ENCODE measurements around the gene ASRGL1.

ASRGL1 gene

DNA sequence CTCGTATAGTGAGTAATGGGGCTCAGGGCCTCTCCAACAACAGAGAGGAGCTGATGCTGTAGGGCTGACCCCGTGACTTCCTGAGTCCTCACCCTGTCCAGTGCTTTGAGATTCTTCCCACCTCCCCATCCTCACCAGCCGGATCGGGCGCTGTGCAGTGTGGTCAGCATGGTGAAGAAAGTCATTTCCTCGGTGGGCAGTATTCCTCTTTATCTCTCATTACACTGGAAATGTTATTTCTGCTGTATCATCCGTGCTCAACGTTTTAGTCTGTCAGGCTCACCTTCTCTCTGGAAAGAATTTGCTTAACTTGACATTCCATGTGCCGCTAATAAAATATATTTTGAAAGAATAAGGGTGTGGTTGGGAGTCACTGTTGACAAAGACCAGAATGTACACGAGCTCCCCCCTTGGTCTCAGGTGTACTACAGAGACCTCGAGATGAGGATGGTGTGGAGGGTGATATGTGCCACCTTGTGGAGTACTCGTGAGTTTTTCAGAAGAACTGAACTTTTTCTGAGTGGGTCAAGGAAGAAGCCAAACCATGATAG lies 55.9 kb downstream of the ASRGL1 start:
- DNase-seq (ENCODE audit: low read depth): no peak

DNA sequence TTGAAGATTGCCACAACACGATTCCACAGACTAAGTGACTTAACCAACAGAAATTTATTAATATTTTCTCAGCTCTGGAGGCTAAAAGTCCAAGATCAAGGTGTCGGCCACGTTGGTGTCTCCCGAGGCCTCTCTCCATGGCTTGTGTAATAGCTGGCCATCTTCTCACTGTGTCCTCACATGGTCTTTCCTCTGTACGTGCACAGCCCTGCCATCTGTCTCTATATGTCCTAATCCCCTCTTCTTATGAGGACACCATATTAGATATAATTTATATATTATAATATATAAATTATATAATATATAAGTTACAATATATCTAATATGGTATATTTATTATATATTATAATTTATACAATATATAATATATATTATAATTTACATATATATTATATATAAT lies 56.5 kb downstream of the ASRGL1 start:
- DNase-seq (ENCODE audit: low read depth): no peak

DNA sequence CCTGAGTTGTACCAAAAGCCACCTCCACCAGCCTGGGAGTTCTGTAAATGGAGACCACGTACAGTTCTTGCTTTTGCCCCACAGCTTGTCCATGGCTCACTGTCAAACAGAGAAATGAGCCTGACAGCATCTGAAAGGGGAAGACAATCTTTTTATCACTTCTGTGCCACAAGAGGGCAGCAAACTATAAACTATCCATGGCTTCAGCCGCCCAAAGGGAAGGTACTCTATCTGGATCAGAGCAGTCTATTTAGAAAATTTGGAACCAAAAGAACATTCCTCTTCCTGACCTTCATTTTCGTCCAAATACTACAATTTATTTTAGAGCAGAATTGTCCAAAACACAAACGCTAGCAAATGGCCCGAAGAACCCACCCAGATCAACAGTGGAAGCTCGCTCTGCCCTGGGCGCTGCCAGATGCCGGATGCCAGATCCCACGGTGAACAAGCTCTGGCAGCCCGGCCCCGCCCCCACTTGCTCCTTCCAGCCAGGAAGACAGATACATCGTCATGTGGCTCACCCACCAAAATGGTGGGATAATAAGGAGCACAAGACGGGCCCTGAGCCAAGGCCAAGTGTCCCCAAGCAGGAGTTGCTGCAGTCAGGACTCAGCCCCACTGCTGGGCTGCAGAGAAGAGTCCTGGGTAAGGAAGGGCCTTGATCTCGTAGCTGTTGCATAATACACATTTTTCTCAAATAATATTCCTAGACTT lies 57.7 kb downstream of the ASRGL1 start:
- no peak for DNase-seq (ENCODE audit: low read depth)

DNA sequence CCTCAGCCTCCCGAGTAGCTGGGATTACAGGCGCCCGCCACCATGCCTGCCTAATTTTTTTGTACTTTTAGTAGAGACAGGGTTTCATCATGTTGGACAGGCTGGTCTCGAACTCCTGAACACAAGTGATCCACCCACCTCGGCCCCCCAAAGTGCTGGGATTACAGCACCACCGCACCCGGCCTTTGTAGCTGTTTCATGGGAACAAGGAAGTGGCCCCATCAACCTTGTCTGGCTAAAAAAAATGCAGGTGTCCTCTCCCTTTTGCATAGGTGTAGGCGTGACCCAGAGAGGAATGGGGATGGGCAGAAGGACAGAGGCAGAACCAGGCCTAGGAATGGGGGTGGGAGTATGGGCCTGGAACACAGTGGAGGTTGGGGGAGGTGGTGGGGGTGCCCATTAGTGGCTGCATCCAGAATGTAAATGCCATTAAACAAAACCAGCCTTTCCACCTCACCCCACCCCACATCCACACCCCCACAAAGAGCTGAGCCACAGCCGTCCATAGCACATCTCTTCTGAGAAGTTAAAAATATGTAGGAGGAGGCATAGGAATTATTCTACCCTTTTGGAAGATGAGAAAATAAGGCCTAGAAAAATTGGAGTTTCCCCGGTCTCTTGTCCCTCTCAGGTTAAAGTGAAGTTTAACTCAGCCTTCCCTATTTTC lies 58.8 kb downstream of the ASRGL1 start:
- DNase-seq (ENCODE audit: low read depth): no peak

DNA sequence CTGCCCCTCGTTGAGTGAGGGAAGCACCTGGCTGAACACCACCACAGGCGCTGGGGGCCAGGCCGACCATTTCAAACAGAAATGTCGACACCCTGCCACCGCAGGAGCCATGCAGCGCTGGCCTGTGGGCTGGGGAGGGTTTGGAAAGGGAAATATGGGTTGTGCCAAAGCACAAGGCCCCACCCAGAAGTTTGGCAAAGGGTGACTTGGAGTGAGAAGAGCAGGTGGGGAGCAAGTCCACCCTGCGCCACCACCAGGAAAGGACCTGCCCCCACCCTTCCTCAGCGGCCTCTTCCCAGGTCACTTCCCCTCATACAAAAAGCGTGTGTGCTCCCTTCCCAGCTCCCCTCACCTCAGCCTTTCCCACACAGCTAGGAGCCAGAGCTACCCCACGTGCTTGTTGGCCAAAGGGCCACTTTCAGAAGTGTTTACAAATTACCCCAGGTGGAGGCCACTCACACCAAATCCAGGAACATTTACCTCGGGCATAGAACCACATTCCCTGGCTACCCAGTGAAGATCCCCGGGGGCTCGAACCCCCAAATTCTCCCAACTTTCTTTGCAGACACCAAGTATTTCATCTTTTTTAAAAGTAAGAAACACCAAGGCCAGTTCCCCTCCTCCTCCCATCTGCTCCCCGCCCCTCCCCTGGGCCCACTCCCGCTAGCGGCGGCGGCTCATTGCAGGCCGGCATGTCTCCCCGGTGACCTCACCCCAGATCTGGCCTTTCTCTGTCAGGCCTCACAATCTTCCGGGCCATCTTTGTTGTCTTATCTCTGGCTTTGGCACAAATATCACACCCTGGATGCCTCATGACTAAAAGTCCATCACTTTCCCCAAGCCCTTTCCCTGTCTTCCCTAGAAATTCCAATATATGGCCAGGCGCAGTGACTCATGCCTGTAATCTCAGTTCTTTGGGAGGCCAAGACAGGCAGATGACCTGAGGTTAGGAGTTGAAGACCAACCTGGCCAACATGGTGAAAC lies 61.1 kb downstream of the ASRGL1 start:
- DNase-seq (ENCODE audit: low read depth): no peak

DNA sequence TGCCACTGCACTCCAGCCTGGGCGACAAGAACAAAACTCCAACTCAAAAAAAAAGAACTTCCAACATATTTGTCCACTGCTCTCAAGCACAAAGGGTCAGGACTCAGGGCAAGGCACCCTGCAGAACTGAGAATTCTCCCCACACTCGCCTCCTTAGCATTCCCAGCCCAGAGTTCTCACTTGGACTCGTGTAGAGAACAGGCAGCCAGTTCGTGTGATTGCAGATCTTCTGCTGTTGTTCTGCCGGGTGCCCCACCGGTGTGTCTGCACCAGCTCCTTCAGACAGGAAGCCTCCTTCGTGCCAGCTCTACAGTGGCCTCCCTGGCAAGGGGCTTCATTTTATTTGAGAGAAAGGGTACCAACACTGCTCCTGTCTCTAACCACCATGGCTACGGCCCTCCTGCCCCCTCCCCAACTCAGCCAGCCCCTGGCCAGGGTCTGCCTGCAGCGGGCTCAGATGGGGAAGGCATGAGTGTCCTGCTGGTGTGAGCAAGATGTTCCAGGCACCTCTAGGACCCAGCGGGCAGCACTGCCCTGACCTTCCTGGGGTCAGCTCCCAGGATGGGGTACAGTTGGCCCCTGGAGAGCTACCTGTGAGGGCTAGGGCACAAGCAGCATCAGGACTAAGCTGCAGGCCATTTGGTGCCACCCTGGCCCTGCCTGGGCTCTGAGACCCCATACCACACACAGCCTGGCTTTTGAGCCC lies 62.1 kb downstream of the ASRGL1 start:
- no peak for DNase-seq (ENCODE audit: low read depth)

DNA sequence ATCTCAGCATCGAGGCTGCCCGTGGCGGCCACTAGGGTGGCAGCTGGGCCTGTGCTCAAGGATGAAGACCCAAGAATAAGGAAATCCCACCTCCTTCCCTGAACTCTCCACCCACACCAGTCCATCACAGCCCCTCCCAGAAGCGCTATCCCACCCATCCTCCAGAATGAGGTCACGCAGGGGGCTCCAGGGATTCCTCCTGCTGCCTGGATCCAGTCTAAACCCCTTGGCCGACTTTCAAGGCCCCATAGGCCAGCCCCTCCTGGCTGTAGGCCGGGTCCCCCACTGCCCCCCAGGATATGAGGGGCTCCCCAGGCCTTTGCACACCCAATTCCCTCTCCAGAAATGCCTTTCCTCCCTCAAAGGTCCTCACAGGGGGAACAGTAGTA lies 62.6 kb downstream of the ASRGL1 start:
- DNase-seq (ENCODE audit: low read depth): no peak

GRCh38 chr11:62400281-62400680 lies 63.0 kb downstream of the ASRGL1 start:
- DNase-seq (ENCODE audit: low read depth): no peak

- no peak for DNase-seq (ENCODE audit: low read depth)
These were observed 63.5 kb downstream of the ASRGL1 start for GRCh38 chr11:62400760-62401159.

DNA sequence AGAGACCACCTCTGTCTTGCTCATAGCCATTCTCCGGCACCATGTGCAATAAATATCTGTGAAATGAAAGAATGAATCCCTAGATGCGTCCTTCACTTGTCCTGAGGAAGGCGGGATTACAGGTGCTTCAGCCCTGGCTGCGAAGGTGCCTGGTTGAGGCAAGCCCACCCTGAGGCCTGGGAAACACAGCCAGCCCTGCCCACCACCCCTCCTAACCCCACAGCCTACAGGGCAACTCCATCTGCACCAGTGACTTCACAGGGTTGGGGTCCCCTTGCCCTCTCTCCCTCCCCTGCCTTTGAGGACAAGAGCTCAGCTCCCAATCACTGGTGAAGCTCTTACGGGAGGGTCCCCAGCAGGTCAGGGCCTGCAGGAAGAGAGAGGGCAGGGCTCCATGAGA lies 64.1 kb downstream of the ASRGL1 start:
- no peak for DNase-seq (ENCODE audit: low read depth)

GRCh38 chr11:62401811-62402210 lies 64.6 kb downstream of the ASRGL1 start:
- DNase-seq (ENCODE audit: low read depth): no peak

- DNase-seq (ENCODE audit: low read depth): peak; percentile 27
These were observed 65.1 kb downstream of the ASRGL1 start for GRCh38 chr11:62402226-62402959.

- no peak for DNase-seq (ENCODE audit: low read depth)
These were observed 65.9 kb downstream of the ASRGL1 start for GRCh38 chr11:62402960-62403730.

DNA sequence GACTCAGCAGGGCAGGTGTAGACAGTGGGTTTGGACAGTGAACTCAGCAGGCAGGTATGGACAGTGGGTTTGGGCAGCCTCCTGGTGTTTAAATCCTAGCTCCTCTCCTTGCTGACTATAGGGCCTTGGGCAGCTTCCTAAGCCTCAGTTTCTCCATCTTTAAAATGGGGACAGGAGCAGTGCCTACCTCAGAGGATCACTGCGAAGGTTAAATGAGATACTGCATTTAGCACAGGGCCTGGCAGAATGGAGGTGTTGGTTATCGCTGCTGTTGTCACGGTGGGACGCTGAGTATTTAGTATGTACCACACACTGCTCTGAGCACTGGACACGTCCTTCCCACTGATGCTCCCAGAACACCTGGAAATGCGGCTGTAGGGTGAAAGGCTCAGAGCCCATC lies 67.2 kb downstream of the ASRGL1 start:
- DNase-seq (ENCODE audit: low read depth): no peak

DNA sequence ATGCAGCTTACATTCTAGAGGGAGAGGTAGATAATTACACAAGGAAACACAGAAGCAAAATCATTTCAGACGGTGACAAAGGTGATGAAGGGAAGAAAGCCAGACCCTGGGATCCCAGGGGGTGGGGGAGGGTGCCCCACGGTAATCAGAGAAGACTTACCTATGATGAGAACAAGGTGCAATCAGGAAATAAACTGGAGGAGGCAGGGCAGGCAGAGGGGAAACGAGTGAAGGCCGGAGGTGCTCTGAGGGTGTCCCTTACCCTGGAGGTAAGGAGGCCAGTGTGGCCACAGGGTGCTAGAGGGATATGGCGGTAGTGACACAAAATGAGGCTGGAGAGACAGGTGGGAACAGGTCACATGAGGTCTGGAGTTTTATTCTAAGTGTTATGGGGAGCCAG lies 67.7 kb downstream of the ASRGL1 start:
- DNase-seq (ENCODE audit: low read depth): no peak

GRCh38 chr11:62406034-62406433 lies 68.8 kb downstream of the ASRGL1 start:
- DNase-seq (ENCODE audit: low read depth): no peak

GRCh38 chr11:62409831-62410230 lies 72.6 kb downstream of the ASRGL1 start:
- DNase-seq (ENCODE audit: low read depth): no peak

GRCh38 chr11:62410972-62411371 lies 73.7 kb downstream of the ASRGL1 start:
- DNase-seq (ENCODE audit: low read depth): no peak

- no peak for DNase-seq (ENCODE audit: low read depth)
These were observed 74.3 kb downstream of the ASRGL1 start for GRCh38 chr11:62411524-62411923.

DNA sequence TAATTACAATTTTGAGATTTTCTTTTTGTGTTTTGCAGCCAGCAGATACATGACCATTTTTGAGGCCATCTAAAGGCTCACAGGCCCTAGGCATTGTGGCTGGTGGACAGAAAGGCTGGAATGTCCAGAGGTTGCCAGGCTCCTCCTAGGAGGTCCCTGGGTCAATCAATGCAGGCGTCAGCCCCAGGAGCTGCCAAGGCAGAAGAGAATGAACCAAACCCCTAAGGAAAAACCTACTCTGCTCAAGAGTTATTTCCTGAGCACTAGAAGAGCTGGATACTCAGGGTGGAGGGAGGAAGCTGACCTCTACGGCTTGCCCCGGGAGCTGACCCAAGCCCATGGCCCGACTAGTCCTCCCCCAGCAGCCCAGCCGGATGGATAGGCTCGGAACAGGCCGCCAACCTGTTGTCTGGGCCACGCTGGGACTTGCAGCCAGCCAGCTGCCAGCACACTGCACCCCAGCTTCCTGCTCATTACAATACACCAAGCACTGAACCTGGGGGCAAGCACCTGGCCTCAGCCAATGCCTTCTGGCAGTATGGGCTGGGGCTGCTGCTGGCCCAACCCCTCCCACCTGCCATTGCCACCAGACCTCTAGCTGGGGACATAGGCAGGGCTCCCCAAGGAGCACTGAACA lies 75.9 kb downstream of the ASRGL1 start:
- no peak for DNase-seq (ENCODE audit: low read depth)

Measured in activated T-helper 1 cell treated with Interleukin-2 at 50 U/mL for 16 hours (primary cell).